HL-60 (cell line): ENCODE results near the gene LDB3.

Experiments
- POLR2AphosphoS5 ChIP-seq: IDR thresholded peaks from 2 replicates; pipeline ENCODE4 v1.6.1; 2012; ENCODE audit warnings: low read depth
- TF ChIP-seq, protein P1 (sequence below): IDR thresholded peaks from one replicate; pipeline ENCODE4 v1.5.1; 2011; ENCODE audit warnings: low read length, control low read depth, inconsistent platforms; ENCODE audit not compliant: insufficient read depth

DNA sequence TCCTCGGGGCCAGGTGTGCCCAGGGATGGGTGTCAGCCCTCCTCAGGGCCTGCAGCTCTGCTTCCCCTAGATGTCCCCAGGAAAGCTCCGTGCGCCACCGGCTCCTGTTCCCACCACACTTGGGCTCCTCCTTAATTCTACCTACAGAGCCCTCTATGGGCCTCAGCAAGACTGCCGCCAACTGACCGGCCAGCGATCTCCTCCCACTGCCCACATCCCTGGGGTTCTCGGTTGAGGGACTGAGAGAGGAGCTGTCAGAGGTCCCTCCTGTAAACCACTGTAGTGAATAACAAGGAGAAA, 5.3 kb upstream of the LDB3 start:
- TF ChIP-seq, protein P1, sequence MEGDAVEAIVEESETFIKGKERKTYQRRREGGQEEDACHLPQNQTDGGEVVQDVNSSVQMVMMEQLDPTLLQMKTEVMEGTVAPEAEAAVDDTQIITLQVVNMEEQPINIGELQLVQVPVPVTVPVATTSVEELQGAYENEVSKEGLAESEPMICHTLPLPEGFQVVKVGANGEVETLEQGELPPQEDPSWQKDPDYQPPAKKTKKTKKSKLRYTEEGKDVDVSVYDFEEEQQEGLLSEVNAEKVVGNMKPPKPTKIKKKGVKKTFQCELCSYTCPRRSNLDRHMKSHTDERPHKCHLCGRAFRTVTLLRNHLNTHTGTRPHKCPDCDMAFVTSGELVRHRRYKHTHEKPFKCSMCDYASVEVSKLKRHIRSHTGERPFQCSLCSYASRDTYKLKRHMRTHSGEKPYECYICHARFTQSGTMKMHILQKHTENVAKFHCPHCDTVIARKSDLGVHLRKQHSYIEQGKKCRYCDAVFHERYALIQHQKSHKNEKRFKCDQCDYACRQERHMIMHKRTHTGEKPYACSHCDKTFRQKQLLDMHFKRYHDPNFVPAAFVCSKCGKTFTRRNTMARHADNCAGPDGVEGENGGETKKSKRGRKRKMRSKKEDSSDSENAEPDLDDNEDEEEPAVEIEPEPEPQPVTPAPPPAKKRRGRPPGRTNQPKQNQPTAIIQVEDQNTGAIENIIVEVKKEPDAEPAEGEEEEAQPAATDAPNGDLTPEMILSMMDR, result no peak
- no peak for TF ChIP-seq POLR2AphosphoS5
